ENCODE results near the gene PCBP1. TPM values are rescaled to one million over a fixed set of nuclear protein-coding genes. Genes with fewer than 3 reads are reported as not detected.

Gene PCBP1
- total RNA-seq, 1 donor from 2014 or later, result 308 TPM

DNA sequence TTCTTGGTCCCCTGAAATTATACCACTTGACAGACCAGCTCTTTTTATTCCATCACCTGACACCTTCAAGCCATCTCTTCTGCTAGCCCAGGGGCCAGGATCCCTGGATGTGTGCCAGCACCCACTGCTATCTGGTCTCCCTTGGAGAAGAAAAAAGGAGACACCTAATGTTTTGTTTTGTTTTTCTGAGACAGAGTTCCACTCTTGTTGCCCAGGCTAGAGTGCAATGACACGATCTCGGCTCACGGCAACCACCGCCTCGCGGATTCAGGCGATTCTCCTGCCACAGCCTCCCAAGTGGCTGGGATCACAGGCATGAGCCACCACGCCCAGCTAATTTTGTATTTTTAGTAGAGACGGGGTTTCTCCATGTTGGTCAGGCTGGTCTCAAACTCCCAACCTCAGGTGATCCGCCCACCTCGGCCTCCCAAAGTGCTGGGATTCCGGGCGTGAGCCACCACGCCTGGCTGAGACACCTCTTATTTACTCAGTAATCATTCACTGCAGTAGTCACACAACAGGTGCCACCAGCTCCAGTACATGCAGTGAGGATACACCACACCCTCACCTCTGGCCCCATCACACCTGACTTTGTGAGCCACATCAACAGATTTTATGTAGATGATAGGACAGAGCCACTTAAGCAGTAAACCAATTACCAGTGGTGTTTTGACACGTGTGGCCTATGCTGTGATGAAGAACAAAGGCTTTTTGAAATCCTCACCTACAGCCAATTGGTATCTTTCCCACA is 42.8 kb upstream of the PCBP1 start:
- DNase-seq, result no peak
- no peaks in the 10 kb centered on the region for H3K9me3 ChIP-seq
- no peak overlapping the region for H3K4me3 ChIP-seq
- H3K4me1 ChIP-seq, result peaks cover 23% of the 10 kb centered on the region
- H3K27ac ChIP-seq, result peak overlapping the region; percentile 53
- peaks cover 36% of the 10 kb centered on the region for H3K36me3 ChIP-seq
- TF ChIP-seq, protein P1, sequence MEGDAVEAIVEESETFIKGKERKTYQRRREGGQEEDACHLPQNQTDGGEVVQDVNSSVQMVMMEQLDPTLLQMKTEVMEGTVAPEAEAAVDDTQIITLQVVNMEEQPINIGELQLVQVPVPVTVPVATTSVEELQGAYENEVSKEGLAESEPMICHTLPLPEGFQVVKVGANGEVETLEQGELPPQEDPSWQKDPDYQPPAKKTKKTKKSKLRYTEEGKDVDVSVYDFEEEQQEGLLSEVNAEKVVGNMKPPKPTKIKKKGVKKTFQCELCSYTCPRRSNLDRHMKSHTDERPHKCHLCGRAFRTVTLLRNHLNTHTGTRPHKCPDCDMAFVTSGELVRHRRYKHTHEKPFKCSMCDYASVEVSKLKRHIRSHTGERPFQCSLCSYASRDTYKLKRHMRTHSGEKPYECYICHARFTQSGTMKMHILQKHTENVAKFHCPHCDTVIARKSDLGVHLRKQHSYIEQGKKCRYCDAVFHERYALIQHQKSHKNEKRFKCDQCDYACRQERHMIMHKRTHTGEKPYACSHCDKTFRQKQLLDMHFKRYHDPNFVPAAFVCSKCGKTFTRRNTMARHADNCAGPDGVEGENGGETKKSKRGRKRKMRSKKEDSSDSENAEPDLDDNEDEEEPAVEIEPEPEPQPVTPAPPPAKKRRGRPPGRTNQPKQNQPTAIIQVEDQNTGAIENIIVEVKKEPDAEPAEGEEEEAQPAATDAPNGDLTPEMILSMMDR (IDR thresholded peaks at IDR 0.05), result no peak
- no peak for ATAC-seq
- intact Hi-C loops (cut with DNase I), result no loop called here
- no peaks in the 10 kb centered on the region for H3K27me3 ChIP-seq (ENCODE audit: low read depth)

GRCh38 chr2:70045405-70045804 is 41.9 kb upstream of the PCBP1 start:
- H3K4me3 ChIP-seq, result no peak overlapping the region
- peaks cover 45% of the 10 kb centered on the region for H3K36me3 ChIP-seq
- H3K27ac ChIP-seq, result peak overlapping the region; percentile 63
- DNase-seq (no peak), ATAC-seq (no peak)
- H3K4me1 ChIP-seq, result peaks cover 22% of the 10 kb centered on the region
- H3K9me3 ChIP-seq, result no peaks in the 10 kb centered on the region
- intact Hi-C loops (cut with DNase I), result no loop called here
- TF ChIP-seq, protein P1 (IDR thresholded peaks at IDR 0.05), result no peak
- no peaks in the 10 kb centered on the region for H3K27me3 ChIP-seq (ENCODE audit: low read depth)

- H3K4me3 ChIP-seq, result no peak overlapping the region
- peak in 1 of 2 donors; percentile 7 for ATAC-seq
- H3K36me3 ChIP-seq, result peaks cover 50% of the 10 kb centered on the region
- no peaks in the 10 kb centered on the region for H3K9me3 ChIP-seq
- no peaks in the 10 kb centered on the region for H3K27me3 ChIP-seq (ENCODE audit: low read depth)
- H3K4me1 ChIP-seq, result peaks cover 22% of the 10 kb centered on the region
- no peak for DNase-seq
- intact Hi-C loops (cut with DNase I), result no loop called here
- peak overlapping the region; percentile 63 for H3K27ac ChIP-seq
- TF ChIP-seq, protein P1 (IDR thresholded peaks at IDR 0.05), result no peak
Measured at GRCh38 chr2:70045932-70046331, 41.3 kb upstream of the PCBP1 start.

DNA sequence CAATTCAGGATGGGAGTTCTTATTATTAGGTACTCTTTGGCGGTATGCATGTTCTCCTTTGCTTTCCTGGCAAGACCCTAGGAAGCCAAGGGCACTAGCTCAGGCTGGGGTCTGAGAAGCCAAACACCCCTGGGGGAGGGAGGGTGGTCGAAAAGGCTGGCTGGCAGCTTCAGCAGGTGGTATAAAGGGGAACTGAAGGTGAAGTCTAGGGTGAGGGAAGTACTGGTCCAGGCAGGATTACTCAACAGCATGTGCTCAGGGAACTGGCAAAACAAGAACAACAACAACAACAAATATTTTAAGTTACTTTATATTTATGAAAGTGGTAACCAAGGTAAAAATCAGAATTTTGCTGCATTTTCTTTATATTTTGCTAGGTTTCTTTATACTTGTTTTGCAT is 40.7 kb upstream of the PCBP1 start:
- H3K9me3 ChIP-seq, result no peaks in the 10 kb centered on the region
- no peak overlapping the region for H3K4me3 ChIP-seq
- ATAC-seq (peak in 1 of 2 donors; percentile 39), DNase-seq (no peak)
- TF ChIP-seq, protein P1 (IDR thresholded peaks at IDR 0.05), result no peak
- peak overlapping the region; percentile 63 for H3K27ac ChIP-seq
- intact Hi-C loops (cut with DNase I), result no loop called here
- no peaks in the 10 kb centered on the region for H3K27me3 ChIP-seq (ENCODE audit: low read depth)
- H3K4me1 ChIP-seq, result peaks cover 22% of the 10 kb centered on the region
- H3K36me3 ChIP-seq, result peaks cover 56% of the 10 kb centered on the region

DNA sequence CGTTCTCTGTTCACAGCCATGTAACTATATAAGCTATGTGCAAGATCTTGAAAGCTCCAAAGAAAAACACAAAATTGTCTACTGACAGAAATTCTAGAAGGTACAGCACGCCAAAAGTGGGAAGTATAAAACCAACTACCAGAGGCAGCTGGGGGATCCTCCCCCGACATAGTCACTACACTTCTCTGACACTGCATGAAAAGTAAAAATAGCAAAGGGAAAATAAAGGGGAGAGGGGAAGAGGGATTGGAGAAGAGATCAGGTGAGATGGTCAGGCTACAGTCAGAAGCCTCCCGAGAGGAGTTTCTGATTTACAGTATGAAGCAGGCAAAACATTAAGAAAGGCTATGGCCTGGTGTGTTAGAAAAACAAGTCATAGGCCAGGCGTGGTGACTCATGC is 39.8 kb upstream of the PCBP1 start:
- TF ChIP-seq, protein P1 (IDR thresholded peaks at IDR 0.05), result no peak
- Histone ChIP-seq H3K9me3 (no peaks in the 10 kb centered on the region), H3K27me3 (ENCODE audit: low read depth) (no peaks in the 10 kb centered on the region), H3K4me3 (no peak overlapping the region), H3K4me1 (peaks cover 17% of the 10 kb centered on the region), H3K36me3 (peaks cover 60% of the 10 kb centered on the region), H3K27ac (peak overlapping the region; percentile 63)
- intact Hi-C loops (cut with DNase I), result no loop called here
- DNase-seq (no peak), ATAC-seq (no peak)
